ENCODE measurements around the gene DHX15. TPM values are rescaled to one million over a fixed set of nuclear protein-coding genes. Genes with fewer than 3 reads are reported as not detected.
A peak's percentile ranks its signal among the peaks of the same experiment; 100 is the strongest.

The DHX15 gene
- total and polyA plus RNA-seq, 2 experiments from 2014 or later: 226 to 372 TPM

DNA sequence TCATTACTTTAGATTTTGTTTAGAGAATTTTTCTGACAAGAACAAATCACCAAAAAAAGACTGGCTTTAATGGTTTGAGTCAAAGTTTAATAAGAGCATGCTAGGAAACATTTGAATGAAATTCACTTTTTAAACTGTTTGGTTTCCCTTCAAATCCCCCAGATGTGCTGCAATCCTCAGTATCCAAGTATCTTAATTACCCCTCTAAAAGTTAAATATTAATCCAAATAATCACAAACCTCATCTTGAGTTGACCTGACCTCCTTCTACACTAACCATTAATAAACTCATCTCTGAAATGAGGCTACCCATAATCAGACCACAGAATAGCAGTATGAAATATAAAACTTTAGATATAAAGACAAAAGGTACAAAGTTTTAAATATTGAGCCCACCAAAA, 10.1 kb downstream of the DHX15 start:
- Histone ChIP-seq H3K4me1 (ENCODE audit: insufficient read depth) (peaks cover 54% of the 10 kb centered on the region), H3K27me3 (ENCODE audit: insufficient read depth) (no peaks in the 10 kb centered on the region), H3K27ac (ENCODE audit: low read depth) (no peak overlapping the region; the same call in 1 of the 2 replicates), H3F3A (replicated peaks; ENCODE audit: low read depth) (peaks cover 3% of the 10 kb centered on the region; the same call in 1 of the 2 replicates), H3K4me3 (no peak overlapping the region), H2AFZ (no peak overlapping the region), H3K4me2 (no peak overlapping the region), H4K20me1 (replicated peaks; ENCODE audit: insufficient read depth) (peaks cover 93% of the 10 kb centered on the region), H3K79me2 (replicated peaks; ENCODE audit: insufficient read depth) (peaks cover 100% of the 10 kb centered on the region), H3K9me2 (ENCODE audit: insufficient read depth) (no peaks in the 10 kb centered on the region), H3K36me3 (ENCODE audit: insufficient read depth) (peaks cover 45% of the 10 kb centered on the region)
- Mint-ChIP-seq H3K27ac (no peak overlapping the region), H3K27me3 (ENCODE audit: insufficient read depth, low read depth, poor library complexity) (peaks cover 7% of the 10 kb centered on the region), H3K36me3 (ENCODE audit: low read depth) (peaks cover 85% of the 10 kb centered on the region), H3K9me3 (no peaks in the 10 kb centered on the region; the same call in 2 of the 3 replicates), H3K4me1 (peaks cover 53% of the 10 kb centered on the region), H3K4me3 (peak overlapping the region; percentile 5; the same call in 1 of the 3 replicates)
- DNase-seq (ENCODE audit: low spot score) (no peak), ATAC-seq (no peak)
- TF ChIP-seq EZH2phosphoT487 (IDR thresholded peaks at IDR 0.05; ENCODE audit: unreplicated experiment): no peak
- TF ChIP-seq ZNF114 (CRISPR knock-in tag; IDR thresholded peaks at IDR 0.05): no peak
- TF ChIP-seq POLR2AphosphoS5 (IDR thresholded peaks at IDR 0.05; ENCODE audit: low read depth): no peak
- no peak for TF ChIP-seq ETS1 (IDR thresholded peaks at IDR 0.05)
- no peak for TF ChIP-seq EZH2 (IDR thresholded peaks at IDR 0.05; ENCODE audit: low read depth, unreplicated experiment)
- TF ChIP-seq CREB1 (CRISPR knock-in tag; IDR thresholded peaks at IDR 0.05; ENCODE audit: low read depth): no peak
- TF ChIP-seq CTCF (conservative IDR thresholded peaks at IDR 0.05; ENCODE audit: low read depth in 2 of 2): no peak

DNA sequence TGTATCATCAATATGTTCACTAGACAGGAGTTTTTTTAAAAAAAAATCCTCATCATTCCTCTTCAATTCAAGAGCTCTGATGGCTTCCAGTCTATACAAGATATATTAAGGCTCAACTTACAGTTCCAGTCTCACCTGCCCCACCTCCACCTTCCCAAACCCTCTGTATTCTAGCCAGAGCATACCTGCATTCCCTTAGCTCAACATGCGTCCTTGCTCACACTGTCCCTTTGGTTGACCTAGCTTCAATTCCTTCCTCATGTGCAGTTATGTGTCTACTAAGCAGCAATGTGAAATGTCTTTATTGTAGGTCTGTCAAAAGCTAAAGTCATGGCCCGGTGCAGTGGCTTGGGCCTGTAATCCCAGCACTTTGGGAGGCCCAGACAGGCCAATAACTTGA, 10.8 kb downstream of the DHX15 start:
- H3K4me3 ChIP-seq: no peak overlapping the region
- H2AFZ ChIP-seq: no peak overlapping the region
- H3K27me3 Mint-ChIP-seq (ENCODE audit: insufficient read depth, low read depth, poor library complexity): peaks cover 7% of the 10 kb centered on the region
- TF ChIP-seq JUNB (IDR thresholded peaks at IDR 0.05; ENCODE audit: unreplicated experiment): no peak
- no peak for TF ChIP-seq ZNF114 (CRISPR knock-in tag; IDR thresholded peaks at IDR 0.05)
- no peak for TF ChIP-seq EZH2phosphoT487 (IDR thresholded peaks at IDR 0.05; ENCODE audit: unreplicated experiment)
- no peaks in the 10 kb centered on the region; the same call in 2 of the 3 replicates for H3K9me3 Mint-ChIP-seq
- peaks cover 48% of the 10 kb centered on the region for H3K36me3 ChIP-seq (ENCODE audit: insufficient read depth)
- peaks cover 47% of the 10 kb centered on the region for H3K4me1 Mint-ChIP-seq
- H3K36me3 Mint-ChIP-seq (ENCODE audit: low read depth): peaks cover 86% of the 10 kb centered on the region
- H3F3A ChIP-seq (replicated peaks; ENCODE audit: low read depth): peaks cover 3% of the 10 kb centered on the region; the same call in 1 of the 2 replicates
- peaks cover 100% of the 10 kb centered on the region for H3K79me2 ChIP-seq (replicated peaks; ENCODE audit: insufficient read depth)
- peak overlapping the region; percentile 53 for H3K27ac ChIP-seq (ENCODE audit: low read depth)
- H3K27ac Mint-ChIP-seq: peak overlapping the region; percentile 4; the same call in 1 of the 2 replicates
- no peaks in the 10 kb centered on the region for H3K9me2 ChIP-seq (ENCODE audit: insufficient read depth)
- H3K27me3 ChIP-seq (ENCODE audit: insufficient read depth): no peaks in the 10 kb centered on the region
- no peak for DNase-seq (ENCODE audit: low spot score)
- peak overlapping the region; percentile 35; the same call in 1 of the 2 replicates for H3K4me2 ChIP-seq
- peak; percentile 67 for ATAC-seq
- H4K20me1 ChIP-seq (replicated peaks; ENCODE audit: insufficient read depth): peaks cover 93% of the 10 kb centered on the region
- H3K4me1 ChIP-seq (ENCODE audit: insufficient read depth): peaks cover 47% of the 10 kb centered on the region
- no peak overlapping the region; the same call in 2 of the 3 replicates for H3K4me3 Mint-ChIP-seq

All from GM23338 (cell line).